Left kidney (tissue), 2 donors: ENCODE data around the gene CLDN5. TPM values are rescaled to one million over a fixed set of nuclear protein-coding genes. Genes with fewer than 3 reads are reported as not detected.
A peak's percentile ranks its signal among the peaks of the same experiment; 100 is the strongest.

Experiments used
- DNase-seq: peaks from one replicate; pipeline ENCODE4 v3.0.0-alpha.2; 2013
- polyA plus RNA-seq: library from polyadenylated mRNA; unstranded; fragments of 120-200 nt; gene quantifications from one replicate; pipeline ENCODE4 v1.2.1, GENCODE V29; 2013; ENCODE audit not compliant: insufficient read length

The CLDN5 gene
- polyA plus RNA-seq, 1 donor: 17.5 TPM

DNA sequence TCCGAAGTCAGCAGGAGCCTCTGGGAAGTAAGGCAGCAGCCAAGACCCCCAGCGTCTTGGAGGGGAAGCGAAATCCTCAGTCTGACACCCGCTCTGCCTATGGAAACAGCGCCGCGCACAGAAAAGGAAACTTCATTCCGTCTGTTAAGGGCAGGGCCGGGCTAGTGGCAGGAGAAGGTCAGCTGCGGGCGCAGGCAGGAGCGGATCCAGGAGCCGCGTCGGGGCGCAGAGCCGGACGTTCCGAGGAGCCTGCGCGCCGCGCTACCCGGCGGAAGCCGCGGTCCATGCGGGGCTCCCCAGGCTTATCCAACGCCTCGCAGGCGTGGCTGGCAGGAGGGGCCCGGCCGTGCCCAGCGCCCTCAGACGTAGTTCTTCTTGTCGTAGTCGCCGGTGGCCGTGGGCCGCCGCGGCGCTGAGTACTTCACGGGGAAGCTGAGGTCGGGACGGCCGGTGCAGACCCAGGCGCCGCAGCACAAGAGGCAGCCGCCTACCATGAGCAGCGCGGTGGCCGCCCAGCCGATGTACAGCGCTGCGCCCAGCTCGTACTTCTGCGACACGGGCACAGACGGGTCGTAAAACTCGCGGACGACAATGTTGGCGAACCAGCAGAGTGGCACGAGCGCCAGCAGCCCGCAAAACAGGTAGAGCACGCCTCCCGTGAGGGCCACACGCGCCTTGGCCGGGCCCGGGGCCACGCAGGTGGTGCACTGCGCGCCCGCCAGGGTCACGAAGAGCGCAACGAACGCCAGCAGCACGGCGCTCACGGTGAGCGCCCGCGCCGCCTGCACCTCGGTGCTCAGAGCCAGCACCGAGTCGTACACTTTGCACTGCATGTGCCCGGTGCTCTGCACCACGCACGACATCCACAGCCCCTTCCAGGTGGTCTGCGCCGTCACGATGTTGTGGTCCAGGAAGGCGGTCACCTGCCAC is 705 bp downstream of the CLDN5 start:
- no peak for DNase-seq

DNA sequence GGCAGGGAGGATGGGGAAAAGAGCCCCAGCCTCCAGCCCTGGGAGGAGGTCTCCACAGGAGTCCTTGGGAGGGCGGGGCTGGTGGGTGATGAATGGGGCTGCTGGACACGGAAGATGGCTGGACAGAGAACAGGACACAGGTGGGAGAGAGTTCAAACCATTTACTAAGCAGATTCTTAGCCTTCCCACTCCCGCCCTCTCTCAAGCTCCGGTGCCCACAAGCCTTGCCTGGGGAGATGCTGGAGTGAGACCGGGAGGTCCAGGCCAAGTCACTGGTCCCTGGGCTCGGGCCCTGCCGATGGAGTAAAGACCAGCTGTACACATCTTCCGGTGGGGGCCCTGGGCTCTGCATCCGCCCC is 1.4 kb downstream of the CLDN5 start:
- DNase-seq: no peak

DNA sequence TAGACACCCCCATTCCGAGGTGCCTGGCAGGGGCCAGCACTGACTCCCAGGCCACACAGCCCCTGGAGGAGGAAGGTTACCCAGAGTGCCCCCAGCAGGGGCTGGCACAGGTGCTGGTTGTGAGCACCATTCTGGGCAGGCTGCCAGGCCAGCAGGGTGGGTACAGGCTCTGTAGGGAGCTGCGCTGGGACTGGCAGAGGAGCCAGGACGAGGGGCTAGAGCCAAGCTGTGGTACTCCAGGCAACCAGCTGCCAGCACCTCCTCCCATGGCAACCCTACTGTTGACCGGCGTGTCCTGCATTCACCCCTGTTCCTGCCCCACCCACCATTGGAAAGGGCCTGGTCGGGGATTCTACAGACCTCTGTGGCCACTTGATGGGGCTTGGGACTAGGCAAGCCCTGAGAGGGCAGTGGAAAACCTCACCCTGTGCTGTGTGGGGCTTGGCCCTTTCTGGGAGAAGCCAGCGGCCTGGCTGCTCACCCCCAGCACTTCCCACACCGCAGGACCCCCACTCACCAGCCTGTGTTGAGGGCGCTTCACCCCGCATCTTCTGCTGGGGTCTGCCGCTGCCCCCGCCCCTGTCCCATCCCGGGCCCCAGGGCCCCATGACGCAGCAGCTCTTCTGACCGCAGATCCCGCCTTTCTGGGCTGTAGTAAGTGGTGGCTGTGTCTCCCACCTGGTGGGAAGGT is 1.9 kb downstream of the CLDN5 start:
- no peak for DNase-seq

DNA sequence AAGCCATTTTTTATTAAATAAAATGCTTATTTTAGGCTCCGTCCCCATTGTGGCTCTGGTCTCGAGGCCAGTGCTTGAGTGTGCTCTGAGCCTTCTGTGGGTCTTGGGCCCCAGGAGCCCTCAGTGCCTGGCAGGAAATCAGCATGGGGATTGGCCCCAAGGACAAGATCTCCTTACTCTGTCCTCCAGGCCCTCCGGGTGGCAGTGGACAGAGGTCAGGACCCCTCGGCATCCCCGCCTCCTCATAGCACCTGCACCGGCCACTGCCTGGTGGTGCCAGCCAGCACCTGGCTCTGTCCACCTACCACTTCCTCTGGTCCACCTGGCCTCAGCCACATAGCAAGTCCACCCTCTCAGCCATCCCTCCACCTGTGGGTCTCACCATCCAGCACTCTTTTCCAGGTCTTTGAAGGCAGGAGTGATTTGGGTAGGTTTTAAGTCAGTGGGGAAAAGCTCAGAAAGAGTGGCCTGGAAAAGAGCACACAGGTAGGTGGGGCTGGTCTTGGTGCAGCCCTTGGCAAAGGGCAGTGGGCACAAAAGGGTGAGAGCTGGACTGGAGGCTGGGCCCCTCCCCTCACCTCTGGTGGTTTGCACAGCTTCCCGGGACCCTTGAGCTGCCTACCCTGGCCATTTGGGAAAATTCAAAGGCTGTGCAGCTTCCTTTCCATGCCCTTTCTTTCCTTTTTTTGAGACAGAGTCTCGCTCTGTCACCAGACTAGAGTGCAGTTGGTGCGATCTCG is 3.5 kb downstream of the CLDN5 start:
- DNase-seq: no peak

DNA sequence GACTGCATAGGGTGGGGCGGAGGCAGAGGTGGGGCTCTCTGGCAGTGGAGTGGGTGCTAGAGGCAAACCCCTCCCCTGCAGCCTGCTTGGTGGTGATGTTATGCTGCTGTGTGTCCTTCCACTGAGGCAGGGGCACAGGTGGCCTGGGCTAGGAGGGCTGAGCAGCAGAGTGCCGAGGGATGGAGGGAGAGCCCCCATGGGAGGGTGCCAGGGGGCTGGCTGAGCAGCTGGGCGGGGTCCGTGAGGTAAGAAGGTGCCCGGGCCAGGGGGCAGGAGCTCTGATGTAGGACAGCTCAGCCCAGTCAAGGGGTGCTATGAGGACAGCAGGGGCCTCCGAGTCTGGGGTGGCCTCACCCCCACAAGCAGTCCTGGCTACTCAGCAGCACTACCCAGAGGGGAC is 4.2 kb downstream of the CLDN5 start:
- DNase-seq: no peak

DNA sequence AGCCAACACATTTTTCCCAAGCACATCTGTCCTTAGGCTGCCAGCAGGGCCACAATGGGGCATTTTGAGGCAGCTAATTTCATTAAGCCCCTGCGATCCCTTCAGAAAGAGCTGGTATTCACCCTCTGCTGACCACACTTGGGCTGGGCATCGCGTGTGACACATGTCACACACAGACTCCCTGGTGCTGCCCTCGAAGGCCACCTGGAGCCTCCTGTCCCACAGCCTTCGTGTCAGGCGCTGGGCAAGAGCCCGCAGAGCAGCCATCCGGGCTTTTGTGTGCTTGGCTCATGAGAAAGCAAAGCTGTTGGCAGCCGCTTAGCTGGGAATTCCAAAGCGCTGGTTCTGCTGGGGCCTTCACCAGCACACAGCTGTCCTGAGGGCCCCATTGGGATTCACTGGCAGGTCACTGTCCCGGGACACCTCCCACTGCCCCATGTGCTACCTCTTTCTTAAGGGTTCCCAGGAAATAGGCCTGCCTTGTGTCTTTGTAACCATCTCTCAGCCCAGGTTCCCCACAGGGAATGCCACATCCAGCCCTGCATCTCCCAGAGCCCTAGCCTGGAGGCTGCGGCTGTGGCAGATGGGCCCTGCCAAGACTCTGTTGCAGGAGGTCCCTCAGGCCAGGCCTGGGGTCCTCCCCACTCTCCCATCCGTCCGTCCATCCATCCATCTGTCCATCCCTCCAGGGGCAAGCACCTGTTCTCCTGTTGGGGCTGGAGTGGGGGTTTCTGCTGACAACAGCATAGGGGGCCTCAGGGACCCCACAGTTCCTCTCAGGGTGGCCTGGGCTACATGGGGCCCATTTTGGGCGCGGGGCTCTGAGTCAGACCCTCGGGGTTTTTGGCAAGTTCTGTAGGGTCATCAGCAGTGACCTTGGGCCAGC is 4.9 kb downstream of the CLDN5 start:
- DNase-seq: no peak

DNA sequence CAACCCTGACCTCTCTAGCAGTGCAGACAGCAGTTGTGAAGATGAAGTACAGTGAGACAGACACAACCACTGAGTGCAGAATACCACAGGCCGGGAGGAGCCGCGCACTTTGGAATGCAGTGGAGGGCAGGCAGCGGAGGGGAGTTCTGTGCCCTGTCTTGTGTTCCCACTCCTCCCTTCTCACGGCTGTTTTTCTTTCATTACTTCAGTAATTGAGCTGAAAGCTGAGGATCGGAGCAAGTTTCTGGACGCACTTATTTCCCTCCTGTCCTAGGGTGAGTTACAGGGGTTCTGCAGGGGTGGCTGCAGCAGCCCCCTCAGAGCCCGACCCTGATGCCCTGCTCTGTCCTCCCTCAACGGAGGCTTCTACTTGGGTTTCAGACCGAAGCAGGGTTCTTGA is 5.6 kb downstream of the CLDN5 start:
- peak; percentile 62 for DNase-seq

DNA sequence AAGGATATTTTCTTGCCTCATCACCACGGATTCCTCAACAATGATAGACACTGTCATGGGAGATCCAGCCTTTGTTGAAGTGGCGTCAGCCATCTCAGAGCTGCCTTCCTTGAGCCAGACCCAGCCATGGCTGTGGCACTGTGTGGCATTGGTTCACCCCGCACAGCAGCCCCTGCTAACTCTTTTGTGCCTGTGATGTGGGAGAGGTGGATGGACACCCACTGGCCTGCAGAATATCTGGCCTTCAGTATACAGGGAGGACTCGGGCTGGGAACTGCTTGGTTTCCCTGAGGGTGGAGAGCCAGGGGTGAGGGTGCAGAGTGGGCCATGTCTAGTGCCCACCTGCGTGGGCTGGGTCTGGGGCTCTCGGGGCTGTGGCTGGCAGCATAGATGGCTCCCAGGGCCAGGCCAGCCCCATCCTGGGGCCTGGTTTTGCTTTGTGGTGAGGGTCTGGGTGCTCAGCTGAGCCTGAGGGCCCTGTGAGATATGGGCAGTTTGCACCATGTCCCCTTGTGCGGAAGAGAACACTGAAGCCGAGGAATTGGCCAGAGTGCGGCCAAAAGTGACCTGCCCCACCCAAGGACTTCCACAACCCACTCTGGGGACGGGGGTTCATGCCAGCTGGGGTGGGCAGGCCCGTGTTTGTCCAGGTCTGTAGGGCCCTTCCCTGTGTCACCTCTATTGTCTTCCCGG is 6.1 kb downstream of the CLDN5 start:
- no peak for DNase-seq

DNA sequence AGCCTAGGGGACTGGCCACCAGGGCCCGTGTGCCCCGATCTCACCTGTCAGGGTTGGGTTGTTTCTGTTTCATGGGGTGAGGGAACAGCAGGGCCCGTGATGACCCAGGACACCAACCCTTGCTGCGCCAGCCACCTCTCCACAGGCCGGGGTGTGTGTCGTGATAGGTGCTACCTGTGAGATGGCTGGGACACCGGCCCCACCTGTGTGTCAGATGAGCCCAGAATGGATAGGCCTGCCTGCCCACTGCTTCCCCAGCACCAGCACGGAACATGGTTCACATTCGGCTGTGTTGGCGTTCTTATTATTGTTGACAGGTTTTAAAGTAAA is 7.1 kb downstream of the CLDN5 start:
- DNase-seq: no peak

DNA sequence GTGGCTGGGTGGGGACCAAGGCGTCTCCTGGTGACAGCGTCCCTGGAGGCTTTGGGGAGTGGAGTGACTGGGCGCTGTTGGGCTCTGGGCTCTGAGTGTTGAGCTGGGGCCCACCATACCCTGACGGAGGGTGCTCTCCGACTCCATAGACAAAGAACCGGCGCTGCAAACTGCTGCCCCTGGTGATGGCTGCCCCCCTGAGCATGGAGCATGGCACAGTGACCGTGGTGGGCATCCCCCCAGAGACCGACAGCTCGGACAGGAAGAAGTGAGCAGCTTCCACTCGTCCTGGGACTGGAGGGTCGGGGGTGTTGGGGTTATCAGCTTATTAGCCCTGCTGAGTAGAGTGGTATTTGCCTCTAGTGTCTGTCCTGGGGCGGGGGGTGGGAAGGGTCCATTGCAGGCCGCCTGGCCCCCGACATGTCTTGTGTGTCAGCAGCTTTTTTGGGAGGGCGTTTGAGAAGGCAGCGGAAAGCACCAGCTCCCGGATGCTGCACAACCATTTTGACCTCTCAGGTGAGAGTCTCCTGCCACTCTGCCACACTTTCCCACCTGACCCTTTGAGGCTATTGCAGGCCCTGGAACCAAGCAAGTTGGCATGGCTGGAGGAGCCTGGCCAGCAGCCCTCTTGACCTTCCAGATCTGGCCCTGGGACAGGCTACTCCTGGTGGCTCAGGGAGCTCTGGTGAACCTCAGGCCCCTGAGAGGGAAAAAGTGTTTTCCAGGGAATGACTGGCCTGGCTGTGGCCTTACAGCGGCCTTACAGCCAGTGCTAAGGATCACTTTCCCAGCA is 7.6 kb downstream of the CLDN5 start:
- no peak for DNase-seq

DNA sequence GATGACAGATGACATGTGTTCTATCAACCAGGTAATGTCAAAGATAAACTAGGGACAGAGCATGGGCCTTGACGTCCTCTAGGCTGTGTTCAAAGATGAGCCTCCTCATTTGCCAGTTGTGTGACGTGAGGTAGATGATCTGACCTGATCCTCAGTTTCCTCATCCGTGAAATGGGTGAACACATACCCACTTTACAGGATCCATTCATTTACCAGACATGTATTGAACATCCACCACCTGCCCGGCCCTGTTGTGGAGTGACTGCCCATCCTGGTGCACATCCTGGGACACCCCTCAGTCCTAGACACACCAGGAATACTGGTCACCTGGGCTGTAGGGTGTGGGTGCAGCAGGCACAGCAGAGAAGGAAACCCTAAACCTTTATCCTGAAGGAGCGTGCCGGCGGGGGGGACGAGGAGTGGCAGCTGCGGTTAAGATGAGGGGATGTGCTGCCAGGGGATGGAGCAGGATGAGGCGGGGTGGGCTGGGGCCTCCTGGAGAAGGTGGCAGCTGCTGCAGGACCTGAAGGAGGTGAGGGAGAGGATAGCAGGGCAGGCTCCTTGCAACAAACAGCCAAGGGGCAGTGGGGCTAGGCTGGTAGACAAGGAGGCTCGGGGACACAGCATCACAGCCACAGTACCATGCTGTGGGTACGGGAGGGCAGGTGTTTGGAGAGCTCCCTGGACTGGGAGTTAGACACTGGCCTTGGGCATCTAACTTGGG is 8.4 kb downstream of the CLDN5 start:
- no peak for DNase-seq

DNA sequence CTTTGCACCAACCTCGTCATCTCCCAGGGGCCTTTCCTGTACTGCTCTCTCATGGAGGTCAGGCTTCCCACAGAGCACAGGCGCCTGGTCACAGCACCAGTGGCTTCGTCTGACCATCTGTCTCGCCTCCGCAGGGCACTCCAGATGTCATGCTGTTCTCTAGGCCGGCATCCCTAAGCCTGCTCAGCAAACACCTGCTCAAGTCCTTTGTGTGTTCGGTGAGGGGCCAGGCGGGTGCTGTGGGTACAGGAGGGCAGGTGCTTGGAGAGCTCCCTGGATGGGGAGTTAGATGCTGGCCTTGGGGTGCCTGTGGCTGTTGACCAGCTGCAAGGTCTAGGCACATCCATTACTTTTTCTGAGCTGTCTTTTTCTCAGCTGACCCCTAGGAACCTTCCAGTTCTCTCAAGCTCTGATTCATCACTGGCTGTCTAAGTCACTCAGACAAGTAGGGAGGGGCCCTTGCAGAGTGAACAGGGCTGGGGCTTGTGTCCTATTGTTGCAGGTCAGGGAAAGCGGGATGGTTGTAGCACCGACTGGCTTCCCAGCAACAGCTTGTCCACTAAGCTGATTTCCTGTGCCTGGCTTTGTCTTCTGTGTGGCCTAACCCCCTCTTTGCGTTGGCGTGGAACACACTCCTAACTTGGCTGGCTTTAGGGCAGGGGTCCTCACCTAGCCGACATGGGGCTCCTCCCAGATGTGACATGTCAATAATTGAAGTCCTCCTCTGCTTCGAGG is 9.2 kb downstream of the CLDN5 start:
- no peak for DNase-seq

DNA sequence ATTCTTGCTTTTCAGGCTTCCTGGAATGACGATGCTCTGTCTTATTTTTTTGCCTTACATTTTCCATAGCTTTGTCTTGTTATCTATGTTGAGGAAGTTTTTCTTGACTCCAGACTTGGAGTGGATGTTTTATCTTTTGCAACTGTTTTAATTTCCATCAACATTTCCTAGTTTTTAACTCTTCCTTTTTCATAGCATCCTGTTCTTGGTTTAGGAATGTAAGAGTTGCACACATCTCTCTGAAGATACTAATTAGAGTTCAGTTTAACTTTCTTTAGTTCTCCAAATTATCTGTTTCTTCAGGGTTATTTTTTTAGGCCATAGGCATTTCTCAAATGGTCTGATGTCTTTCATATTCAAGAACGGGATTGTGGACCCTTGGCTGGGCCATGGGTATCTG is 10.4 kb downstream of the CLDN5 start:
- no peak for DNase-seq

DNA sequence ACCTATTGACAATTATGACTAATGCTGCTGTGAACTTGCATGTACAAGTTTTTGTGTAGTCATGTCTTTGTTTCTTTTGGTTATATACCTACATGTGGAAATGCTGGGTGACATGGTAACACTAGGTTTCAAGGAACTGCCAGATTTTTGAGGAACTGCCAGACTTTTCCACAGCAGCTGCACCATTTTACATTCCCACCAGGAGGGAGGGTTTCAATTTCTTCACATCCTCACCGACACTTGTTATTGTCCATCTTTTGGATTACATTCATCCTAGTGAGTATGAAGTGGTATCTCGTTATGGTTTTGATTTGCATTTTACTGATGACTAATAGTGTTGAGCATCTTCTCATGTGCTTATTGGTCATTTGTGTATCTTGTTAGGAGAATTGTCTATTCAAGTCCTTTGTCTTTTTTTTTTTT is 13.3 kb downstream of the CLDN5 start:
- DNase-seq: no peak

DNA sequence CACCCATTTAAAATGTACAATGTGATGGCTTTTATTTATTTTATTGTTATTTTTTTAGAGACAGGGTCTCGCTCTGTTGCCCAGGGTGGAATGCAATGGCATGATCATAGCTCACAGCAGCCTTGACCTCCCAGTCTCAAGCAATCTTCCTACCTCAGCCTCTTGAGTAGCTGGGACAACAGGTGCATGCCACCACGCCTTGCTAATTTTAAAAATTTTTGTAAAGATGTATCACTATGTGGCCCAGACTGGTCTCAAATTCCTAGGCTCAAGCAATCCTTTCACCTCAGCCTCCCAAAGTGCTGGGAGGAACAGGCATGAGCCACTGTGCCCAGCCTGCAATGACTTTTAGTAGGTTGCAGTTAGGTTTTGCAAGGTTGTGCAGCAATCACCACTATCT is 14.3 kb downstream of the CLDN5 start:
- no peak for DNase-seq

DNA sequence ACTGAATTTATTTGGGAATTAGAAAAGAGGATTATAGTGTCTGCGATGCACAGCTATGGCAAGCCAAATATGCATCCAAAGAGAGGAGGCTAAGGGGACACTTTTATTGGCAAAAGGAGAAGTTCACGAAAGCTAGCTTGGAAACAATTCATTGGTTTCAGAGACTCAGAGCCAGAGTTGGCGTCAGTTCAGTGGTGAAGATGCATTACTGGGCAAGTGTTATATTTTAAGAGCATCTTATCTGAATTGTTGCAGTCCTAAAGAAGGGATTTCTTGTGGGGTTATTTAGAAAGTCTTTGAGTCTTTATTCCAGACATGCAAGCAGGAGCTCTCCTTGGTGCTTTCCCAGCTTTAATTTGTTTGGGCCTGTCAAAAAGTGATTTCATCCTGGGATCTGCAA is 15.0 kb downstream of the CLDN5 start:
- DNase-seq: no peak

DNA sequence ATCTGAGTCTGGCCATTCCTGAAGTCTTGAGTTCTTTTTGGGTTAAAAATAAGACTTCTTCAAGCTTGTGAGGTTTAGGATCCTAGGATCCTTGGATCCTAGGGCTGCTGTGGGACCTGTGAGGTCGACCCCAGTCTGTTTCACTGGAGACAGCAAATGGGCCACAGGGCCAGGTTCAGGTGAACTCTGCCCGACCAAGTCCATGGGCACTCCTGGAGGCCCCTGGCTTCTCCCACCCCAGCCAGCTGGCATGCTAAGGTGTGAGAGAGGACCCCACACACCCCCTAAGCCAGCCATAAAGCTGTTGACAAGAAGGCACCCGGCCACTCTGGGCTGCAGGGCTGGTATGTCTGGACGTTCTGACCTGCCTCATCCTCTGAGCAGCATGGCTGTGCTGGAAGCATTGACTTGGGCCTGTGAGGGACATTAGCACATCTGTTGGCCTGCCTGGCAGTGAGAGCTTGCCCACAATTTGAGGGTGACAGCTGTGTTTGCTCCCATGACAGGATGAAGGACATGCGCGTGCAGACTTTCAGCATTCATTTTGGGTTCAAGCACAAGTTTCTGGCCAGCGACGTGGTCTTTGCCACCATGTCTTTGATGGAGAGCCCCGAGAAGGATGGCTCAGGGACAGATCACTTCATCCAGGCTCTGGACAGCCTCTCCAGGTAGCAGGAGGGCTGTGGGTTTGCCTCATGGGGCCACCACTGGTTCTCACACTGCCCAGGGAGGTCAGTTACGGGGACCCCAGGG is 16.0 kb downstream of the CLDN5 start:
- no peak for DNase-seq

DNA sequence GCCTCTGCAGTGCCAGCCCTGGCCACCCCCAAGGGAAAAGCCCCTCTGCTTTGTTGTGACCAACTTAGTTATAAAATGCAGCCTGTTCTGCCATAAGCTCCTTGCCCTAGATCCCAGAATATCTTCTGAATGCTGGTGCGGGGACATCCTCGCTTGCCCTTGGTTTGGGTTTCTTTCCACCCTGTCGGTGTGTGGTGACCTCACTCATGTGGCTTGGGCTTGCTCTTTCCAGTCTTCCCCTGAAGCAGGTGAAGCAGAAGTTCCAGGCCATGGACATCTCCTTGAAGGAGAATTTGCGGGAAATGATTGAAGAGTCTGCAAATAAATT is 16.7 kb downstream of the CLDN5 start:
- no peak for DNase-seq

DNA sequence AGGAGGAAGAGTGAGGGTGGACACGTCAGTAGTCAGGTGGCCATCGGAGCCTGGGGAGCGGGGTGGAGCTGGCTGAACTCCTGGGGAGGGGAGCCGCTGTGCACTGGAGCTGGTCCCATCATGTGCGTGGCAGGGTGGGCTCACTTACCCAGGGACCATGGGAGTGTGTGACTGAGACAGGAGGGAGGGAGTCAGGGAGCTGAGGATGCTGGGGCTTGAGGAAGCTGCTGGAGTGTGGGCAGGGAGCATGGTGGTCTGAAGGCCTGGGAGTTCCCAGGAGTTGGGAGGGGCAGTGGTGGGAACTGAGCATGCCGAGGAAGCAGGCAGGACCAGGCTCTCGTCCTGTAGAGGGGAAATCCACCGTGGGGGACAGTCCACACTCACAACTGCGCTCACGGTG is 18.0 kb downstream of the CLDN5 start:
- no peak for DNase-seq
